ENCODE results near the gene SAP30BP. TPM values are rescaled to one million over a fixed set of nuclear protein-coding genes. Genes with fewer than 3 reads are reported as not detected.

SAP30BP gene
- total RNA-seq, 1 experiment from 2014 or later, result 149 TPM

- TF ChIP-seq REST (IDR thresholded peaks at IDR 0.05; ENCODE audit: low read depth), result no peak
- no peak for TF ChIP-seq JUND (IDR thresholded peaks at IDR 0.05)
- TF ChIP-seq ZBTB33 (IDR thresholded peaks at IDR 0.05; ENCODE audit: extremely low read depth, insufficient replicate concordance, low read length), result no peak
- TF ChIP-seq SRF (IDR thresholded peaks at IDR 0.05; ENCODE audit: low read depth), result no peak
- no peak for TF ChIP-seq SIN3A (IDR thresholded peaks at IDR 0.05; ENCODE audit: low read depth)
- TF ChIP-seq ELF1 (IDR thresholded peaks at IDR 0.05; ENCODE audit: borderline replicate concordance, low read depth), result no peak
Observed at GRCh38 chr17:75622771-75623273, 44.3 kb upstream of the SAP30BP start (continued).

- Histone ChIP-seq H3K4me3 (replicated peaks in 1 of 2; ENCODE audit: low read depth in 1 of 2, low read length in 2 of 2) (no peak overlapping the region), H3K9ac (ENCODE audit: low read length) (no peak overlapping the region), H3K36me3 (ENCODE audit: control insufficient read depth in 1 of 2, insufficient read depth in 2 of 2, low read length in 2 of 2) (no peaks in the 10 kb centered on the region), H3K9me3 (ENCODE audit: control insufficient read depth in 1 of 2, insufficient read depth in 1 of 2, low read depth in 1 of 2, low read length in 2 of 2) (no peaks in the 10 kb centered on the region), H3K27ac (ENCODE audit: low read depth, low read length) (no peak overlapping the region), H3K4me2 (ENCODE audit: low read length) (no peak overlapping the region), H3K9me2 (ENCODE audit: insufficient read depth) (no peaks in the 10 kb centered on the region), H3K79me2 (ENCODE audit: insufficient read depth, low read length) (no peaks in the 10 kb centered on the region), H4K20me1 (ENCODE audit: insufficient read depth) (no peaks in the 10 kb centered on the region), H2AFZ (ENCODE audit: low read depth, low read length, poor library complexity, severe bottlenecking) (no peak overlapping the region), H3K4me1 (ENCODE audit: control insufficient read depth in 1 of 2, insufficient read depth in 2 of 2, low read length in 2 of 2) (peaks cover 0 to 5% of the 10 kb centered on the region in 2 experiments; a peak in 1 of 4 replicates), H3K27me3 (ENCODE audit: insufficient read depth, low read length) (no peaks in the 10 kb centered on the region)
- DNase-seq (ENCODE audit: low read depth, low spot score) (no peak), ATAC-seq (no peak)
- CTCF ChIA-PET, result interaction anchor here (1.1 to 6.9 kb wide), 2 partner anchors 10 to 22 kb away, joined by 3 to 63 read pairs; partner anchors contain the start of gene SMIM5
- TF ChIP-seq YY1 (IDR thresholded peaks at IDR 0.05; ENCODE audit: extremely low read depth, insufficient replicate concordance, low read depth, low read length) (no peak), CEBPB (IDR thresholded peaks at IDR 0.05; ENCODE audit: low read depth) (no peak), RAD21 (IDR thresholded peaks at IDR 0.05; ENCODE audit: low read depth) (no peak), ZNF274 (IDR thresholded peaks at IDR 0.05; ENCODE audit: low read depth, low read length) (no peak)
- POLR2A ChIA-PET, result no interaction called here
- BruUV-seq (replicated peaks), result no TSS peak
- RAD21 ChIA-PET (ENCODE audit: low non-redundant PET in 1 of 2, low total read pairs in 2 of 2, uncharacterized antibody in 2 of 2, unreplicated experiment in 2 of 2), result no interaction called here
- intact Hi-C loops (cut with micrococcal nuclease), result no loop called here
Observed at GRCh38 chr17:75623386-75623785, 43.8 kb upstream of the SAP30BP start.
